Measurements from ENCODE around the gene MAPKAPK2.

Gene MAPKAPK2

DNA sequence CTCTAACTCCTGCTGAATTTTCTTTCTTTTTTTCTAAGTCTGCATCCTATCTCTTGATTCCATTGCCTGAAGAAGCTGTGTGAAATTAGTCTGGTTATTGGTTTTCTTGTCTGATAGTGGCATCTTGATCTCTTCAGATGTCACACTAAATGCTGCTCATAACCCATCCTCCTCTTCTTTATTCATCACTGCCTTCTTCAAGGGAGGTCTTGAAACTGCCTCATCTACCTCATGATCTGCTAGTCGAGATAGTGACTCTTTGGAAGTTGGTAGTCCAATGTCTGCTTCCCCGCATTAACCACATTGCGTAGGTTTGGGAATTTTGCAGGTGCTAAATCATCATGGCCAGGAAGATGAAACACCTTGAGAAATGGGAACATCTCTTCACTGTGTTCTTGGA lies 33.7 kb upstream of the MAPKAPK2 start:
- TF ChIP-seq, protein P1, sequence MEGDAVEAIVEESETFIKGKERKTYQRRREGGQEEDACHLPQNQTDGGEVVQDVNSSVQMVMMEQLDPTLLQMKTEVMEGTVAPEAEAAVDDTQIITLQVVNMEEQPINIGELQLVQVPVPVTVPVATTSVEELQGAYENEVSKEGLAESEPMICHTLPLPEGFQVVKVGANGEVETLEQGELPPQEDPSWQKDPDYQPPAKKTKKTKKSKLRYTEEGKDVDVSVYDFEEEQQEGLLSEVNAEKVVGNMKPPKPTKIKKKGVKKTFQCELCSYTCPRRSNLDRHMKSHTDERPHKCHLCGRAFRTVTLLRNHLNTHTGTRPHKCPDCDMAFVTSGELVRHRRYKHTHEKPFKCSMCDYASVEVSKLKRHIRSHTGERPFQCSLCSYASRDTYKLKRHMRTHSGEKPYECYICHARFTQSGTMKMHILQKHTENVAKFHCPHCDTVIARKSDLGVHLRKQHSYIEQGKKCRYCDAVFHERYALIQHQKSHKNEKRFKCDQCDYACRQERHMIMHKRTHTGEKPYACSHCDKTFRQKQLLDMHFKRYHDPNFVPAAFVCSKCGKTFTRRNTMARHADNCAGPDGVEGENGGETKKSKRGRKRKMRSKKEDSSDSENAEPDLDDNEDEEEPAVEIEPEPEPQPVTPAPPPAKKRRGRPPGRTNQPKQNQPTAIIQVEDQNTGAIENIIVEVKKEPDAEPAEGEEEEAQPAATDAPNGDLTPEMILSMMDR (conservative IDR thresholded peaks at IDR 0.05; ENCODE audit: low read length), result no peak
- no peak for TF ChIP-seq EZH2phosphoT487 (IDR thresholded peaks at IDR 0.05; ENCODE audit: borderline replicate concordance)
- H3K79me2 ChIP-seq (ENCODE audit: insufficient read depth, low read length), result no peaks in the 10 kb centered on the region
- H3K27me3 ChIP-seq (ENCODE audit: insufficient read depth, low read length, poor library complexity, severe bottlenecking), result no peaks in the 10 kb centered on the region
- H3K9ac ChIP-seq (ENCODE audit: low read depth, low read length, poor library complexity, severe bottlenecking), result no peak overlapping the region
- H3K4me2 ChIP-seq (ENCODE audit: low read depth, low read length, poor library complexity, severe bottlenecking), result no peak overlapping the region
- H3K4me3 ChIP-seq (ENCODE audit: low read length, poor library complexity, severe bottlenecking), result no peak overlapping the region
- peaks cover 15% of the 10 kb centered on the region for H3K4me1 ChIP-seq (ENCODE audit: insufficient read depth, low read length, poor library complexity, severe bottlenecking)
- H3K9me3 ChIP-seq (ENCODE audit: insufficient read depth, low read depth, low read length), result no peaks in the 10 kb centered on the region
- H3F3A ChIP-seq (ENCODE audit: low read depth), result no peaks in the 10 kb centered on the region; the same call in 1 of the 2 replicates
- peaks cover 40% of the 10 kb centered on the region for H3K36me3 ChIP-seq (ENCODE audit: insufficient read depth, low read length)
- H2AFZ ChIP-seq (ENCODE audit: low read length), result no peak overlapping the region
- no peaks in the 10 kb centered on the region for H4K20me1 ChIP-seq (ENCODE audit: insufficient read depth, low read length, poor library complexity, severe bottlenecking)
- H3K9me2 ChIP-seq (replicated peaks; ENCODE audit: low read depth, low read length), result no peaks in the 10 kb centered on the region

DNA sequence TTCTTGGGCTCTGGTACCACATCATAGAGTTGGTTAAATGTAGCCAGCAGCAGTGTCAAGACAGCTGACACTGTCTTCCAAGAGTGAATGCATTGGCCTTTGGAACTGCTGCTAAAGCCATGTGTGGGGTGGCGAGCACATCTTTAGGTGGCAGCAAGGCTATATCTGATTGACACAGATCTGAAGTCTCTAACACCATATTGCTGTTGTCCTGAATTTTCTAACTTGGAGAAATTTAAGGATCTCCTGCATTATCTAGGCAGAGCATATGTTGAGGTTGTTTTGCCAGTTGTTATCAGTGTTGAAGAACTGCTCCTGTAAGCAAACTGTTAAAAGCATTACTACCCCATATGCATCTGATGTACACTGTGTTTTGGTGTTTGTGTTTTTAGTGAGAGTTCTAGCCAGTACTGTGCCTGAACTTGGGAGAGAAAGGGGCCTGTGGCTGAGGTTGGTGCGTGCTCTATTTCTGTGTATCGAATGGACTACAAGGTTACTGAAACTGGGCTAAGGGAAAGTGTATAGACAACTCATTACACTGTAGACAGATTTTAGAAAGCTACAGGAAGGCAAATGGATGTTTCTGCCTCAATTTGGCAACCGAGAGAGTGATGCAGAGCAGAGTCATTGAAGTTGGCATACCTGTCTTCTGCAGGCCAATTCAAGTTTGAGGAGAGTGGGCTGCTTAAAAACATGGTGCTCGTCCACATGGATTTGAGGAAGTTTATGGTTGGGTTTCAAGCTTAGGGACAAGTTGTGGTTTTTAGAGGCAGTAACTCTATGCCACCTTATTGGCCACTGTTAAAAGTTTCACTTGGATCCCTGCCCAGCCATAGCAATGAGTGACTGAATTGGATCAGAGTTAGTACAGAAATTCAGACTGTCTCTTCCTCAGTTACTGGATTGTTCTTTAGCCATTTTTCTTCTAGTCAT lies 32.5 kb upstream of the MAPKAPK2 start:
- H3F3A ChIP-seq (ENCODE audit: low read depth), result peaks cover under 1% of the 10 kb centered on the region; the same call in 1 of the 2 replicates
- no peak overlapping the region for H2AFZ ChIP-seq (ENCODE audit: low read length)
- peaks cover 17% of the 10 kb centered on the region for H3K4me1 ChIP-seq (ENCODE audit: insufficient read depth, low read length, poor library complexity, severe bottlenecking)
- H3K9me2 ChIP-seq (replicated peaks; ENCODE audit: low read depth, low read length), result no peaks in the 10 kb centered on the region
- no peak overlapping the region for H3K9ac ChIP-seq (ENCODE audit: low read depth, low read length, poor library complexity, severe bottlenecking)
- no peaks in the 10 kb centered on the region for H3K79me2 ChIP-seq (ENCODE audit: insufficient read depth, low read length)
- no peak for TF ChIP-seq EZH2phosphoT487 (IDR thresholded peaks at IDR 0.05; ENCODE audit: borderline replicate concordance)
- TF ChIP-seq, protein P1 (conservative IDR thresholded peaks at IDR 0.05; ENCODE audit: low read length), result no peak
- H4K20me1 ChIP-seq (ENCODE audit: insufficient read depth, low read length, poor library complexity, severe bottlenecking), result no peaks in the 10 kb centered on the region
- no peak overlapping the region for H3K4me3 ChIP-seq (ENCODE audit: low read length, poor library complexity, severe bottlenecking)
- H3K4me2 ChIP-seq (ENCODE audit: low read depth, low read length, poor library complexity, severe bottlenecking), result no peak overlapping the region
- no peaks in the 10 kb centered on the region for H3K27me3 ChIP-seq (ENCODE audit: insufficient read depth, low read length, poor library complexity, severe bottlenecking)
- no peaks in the 10 kb centered on the region for H3K9me3 ChIP-seq (ENCODE audit: insufficient read depth, low read depth, low read length)
- peaks cover 36% of the 10 kb centered on the region for H3K36me3 ChIP-seq (ENCODE audit: insufficient read depth, low read length)

DNA sequence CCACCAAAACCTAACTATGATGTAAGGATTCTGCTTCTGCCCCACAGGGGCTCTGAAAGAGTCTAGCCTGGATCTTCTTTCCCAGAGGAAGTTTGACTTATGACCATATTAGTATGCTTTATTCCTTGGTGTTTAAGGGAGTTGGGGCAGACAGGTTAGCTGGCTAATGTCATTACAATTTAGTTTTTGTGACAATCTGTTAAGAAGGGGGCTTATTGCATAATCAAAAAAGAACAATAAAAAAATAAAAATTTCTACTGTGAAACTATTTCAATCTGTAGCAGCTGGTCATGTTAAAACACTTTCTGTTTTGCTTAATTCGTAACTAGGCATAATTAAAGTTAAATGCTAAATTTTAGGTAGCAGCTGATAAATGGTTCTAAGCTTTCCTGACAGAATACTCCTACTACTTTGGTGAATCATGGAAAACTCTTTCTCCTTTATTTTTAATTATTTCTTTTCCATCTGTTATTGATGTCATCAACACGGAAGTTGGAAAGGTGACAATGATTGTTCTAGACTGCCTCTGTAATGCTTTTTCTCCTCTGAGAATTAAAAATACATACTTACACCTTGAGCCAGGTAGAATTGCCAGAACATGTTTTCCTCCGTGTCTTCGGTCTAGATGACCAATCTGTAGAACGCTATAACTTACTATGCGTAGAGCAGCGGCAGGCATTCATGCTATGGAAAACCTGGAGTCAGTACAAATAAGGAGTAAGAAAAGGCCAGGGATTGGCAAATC lies 30.8 kb upstream of the MAPKAPK2 start:
- H2AFZ ChIP-seq (ENCODE audit: low read length), result no peak overlapping the region
- H3F3A ChIP-seq (ENCODE audit: low read depth), result peaks cover 4% of the 10 kb centered on the region; the same call in 1 of the 2 replicates
- H3K79me2 ChIP-seq (ENCODE audit: insufficient read depth, low read length), result no peaks in the 10 kb centered on the region
- H3K36me3 ChIP-seq (ENCODE audit: insufficient read depth, low read length), result peaks cover 19% of the 10 kb centered on the region
- no peaks in the 10 kb centered on the region for H3K9me2 ChIP-seq (replicated peaks; ENCODE audit: low read depth, low read length)
- no peaks in the 10 kb centered on the region for H3K9me3 ChIP-seq (ENCODE audit: insufficient read depth, low read depth, low read length)
- H3K4me2 ChIP-seq (ENCODE audit: low read depth, low read length, poor library complexity, severe bottlenecking), result no peak overlapping the region
- H4K20me1 ChIP-seq (ENCODE audit: insufficient read depth, low read length, poor library complexity, severe bottlenecking), result no peaks in the 10 kb centered on the region
- H3K9ac ChIP-seq (ENCODE audit: low read depth, low read length, poor library complexity, severe bottlenecking), result no peak overlapping the region
- peaks cover 32% of the 10 kb centered on the region for H3K4me1 ChIP-seq (ENCODE audit: insufficient read depth, low read length, poor library complexity, severe bottlenecking)
- H3K27me3 ChIP-seq (ENCODE audit: insufficient read depth, low read length, poor library complexity, severe bottlenecking), result no peaks in the 10 kb centered on the region
- TF ChIP-seq, protein P1 (conservative IDR thresholded peaks at IDR 0.05; ENCODE audit: low read length), result no peak
- TF ChIP-seq EZH2phosphoT487 (IDR thresholded peaks at IDR 0.05; ENCODE audit: borderline replicate concordance), result no peak
- no peak overlapping the region for H3K4me3 ChIP-seq (ENCODE audit: low read length, poor library complexity, severe bottlenecking)

All from Loucy (cell line).